Measurements from ENCODE around the gene SLC19A1. TPM values are rescaled to one million over a fixed set of nuclear protein-coding genes. Genes with fewer than 3 reads are reported as not detected.

Gene SLC19A1
- polyA plus RNA-seq, 3 donors, result 25.0 to 53.0 (median 39.9) TPM

DNA sequence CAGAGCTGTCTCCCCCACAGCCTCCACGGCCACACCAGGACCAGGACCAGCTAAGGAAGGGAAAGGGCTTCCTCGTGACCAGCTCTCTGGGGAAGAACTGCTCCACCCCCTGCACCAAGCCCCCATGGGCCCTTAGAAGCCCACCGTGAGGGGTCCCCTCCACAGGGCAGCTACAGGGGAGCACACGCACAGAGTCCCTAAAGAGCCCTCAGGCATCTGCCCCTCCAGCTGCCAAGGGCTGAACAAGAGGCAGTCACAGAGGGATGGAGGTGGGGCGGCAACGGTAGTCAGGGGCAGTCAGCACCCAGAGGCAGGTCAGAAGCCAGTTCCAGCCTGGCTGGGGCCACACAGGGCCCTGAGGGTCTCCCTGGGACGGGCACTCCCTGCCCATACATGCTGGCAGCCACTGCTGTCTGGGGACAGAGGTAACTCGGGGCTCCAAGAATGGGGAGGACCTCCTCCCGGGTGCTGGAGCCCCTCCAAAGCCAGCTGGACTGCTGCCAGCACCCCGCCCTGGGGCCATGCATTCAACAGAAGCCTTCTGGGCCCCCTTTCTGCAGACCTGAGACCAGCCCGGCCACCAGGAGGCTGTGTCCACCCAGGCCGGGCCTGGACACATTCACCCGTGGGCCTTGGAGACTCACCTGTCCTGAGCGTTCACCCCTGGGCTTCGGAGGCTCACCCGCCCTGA, 18.7 kb downstream of the SLC19A1 start:
- peaks cover 67 to 80% of the 10 kb centered on the region in 2 donors for H3K36me3 Mint-ChIP-seq

DNA sequence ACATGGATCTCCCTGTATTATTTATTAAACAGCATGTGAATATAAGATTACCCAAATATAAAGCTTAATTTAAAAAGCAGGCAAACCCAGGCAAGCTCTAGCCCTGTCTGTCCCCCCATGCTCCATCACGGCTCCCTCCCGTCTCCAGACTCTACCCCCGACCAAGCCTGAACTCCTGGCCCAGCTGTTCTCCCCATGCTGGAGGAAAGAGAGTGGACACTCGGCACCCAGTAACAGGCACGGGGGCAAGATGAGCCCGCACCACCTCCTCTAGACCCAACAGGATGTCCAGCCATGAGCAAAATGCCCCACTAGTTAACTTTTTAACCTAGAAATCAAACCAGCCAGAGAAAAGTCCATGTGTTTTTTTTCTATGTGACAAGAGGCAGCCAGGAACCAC, 19.3 kb downstream of the SLC19A1 start:
- no peak overlapping the region for H3K4me3 Mint-ChIP-seq
- Histone ChIP-seq H3K4me3 (replicated peaks in 1 of 3; ENCODE audit: low read depth in 2 of 3, low read length in 3 of 3) (no peak overlapping the region), H3K36me3 (replicated peaks in 1 of 2; ENCODE audit: control insufficient read depth in 1 of 2, insufficient read depth in 2 of 2, low read length in 2 of 2) (peaks cover 62 to 83% of the 10 kb centered on the region in 2 donors), H3K9me3 (replicated peaks in 1 of 2; ENCODE audit: control insufficient read depth in 1 of 2, insufficient read depth in 1 of 2, low read length in 2 of 2) (peaks cover 7 to 16% of the 10 kb centered on the region in 2 donors), H3K79me2 (ENCODE audit: insufficient read depth, low read length) (peaks cover 18% of the 10 kb centered on the region), H3K27ac (ENCODE audit: low read depth in 1 of 2, low read length in 2 of 2) (no peak overlapping the region), H2AFZ (ENCODE audit: insufficient read depth, low read depth, low read length, poor library complexity, severe bottlenecking) (no peak overlapping the region), H4K20me1 (ENCODE audit: insufficient read depth, low read length) (no peaks in the 10 kb centered on the region), H3K27me3 (ENCODE audit: control insufficient read depth in 2 of 2, insufficient read depth in 2 of 2, low read length in 2 of 2) (no peaks in the 10 kb centered on the region), H3K4me2 (replicated peaks; ENCODE audit: extremely low read depth, low read length, poor library complexity, severe bottlenecking) (no peak overlapping the region), H3K4me1 (ENCODE audit: control insufficient read depth in 1 of 2, insufficient read depth in 2 of 2, low read length in 2 of 2) (peaks cover 9 to 19% of the 10 kb centered on the region in 2 donors), H3K9ac (ENCODE audit: insufficient read depth, low read length, poor library complexity, severe bottlenecking) (no peak overlapping the region)
- 100% methylated on average over 5 of the region's 6 CpGs for WGBS (ENCODE audit: insufficient coverage)
- intact Hi-C loops (cut with micrococcal nuclease), result no loop called here
- H3K4me1 Mint-ChIP-seq, result peaks cover 11% of the 10 kb centered on the region
- H3K27me3 Mint-ChIP-seq (ENCODE audit: low read depth in 3 of 3), result no peaks in the 10 kb centered on the region
- H3K9me3 Mint-ChIP-seq, result peaks cover 23 to 48% (median 29%) of the 10 kb centered on the region in 7 donors
- DNase-seq, result no peak
- peaks cover 63 to 81% of the 10 kb centered on the region in 2 donors for H3K36me3 Mint-ChIP-seq
- TF ChIP-seq, protein P1, sequence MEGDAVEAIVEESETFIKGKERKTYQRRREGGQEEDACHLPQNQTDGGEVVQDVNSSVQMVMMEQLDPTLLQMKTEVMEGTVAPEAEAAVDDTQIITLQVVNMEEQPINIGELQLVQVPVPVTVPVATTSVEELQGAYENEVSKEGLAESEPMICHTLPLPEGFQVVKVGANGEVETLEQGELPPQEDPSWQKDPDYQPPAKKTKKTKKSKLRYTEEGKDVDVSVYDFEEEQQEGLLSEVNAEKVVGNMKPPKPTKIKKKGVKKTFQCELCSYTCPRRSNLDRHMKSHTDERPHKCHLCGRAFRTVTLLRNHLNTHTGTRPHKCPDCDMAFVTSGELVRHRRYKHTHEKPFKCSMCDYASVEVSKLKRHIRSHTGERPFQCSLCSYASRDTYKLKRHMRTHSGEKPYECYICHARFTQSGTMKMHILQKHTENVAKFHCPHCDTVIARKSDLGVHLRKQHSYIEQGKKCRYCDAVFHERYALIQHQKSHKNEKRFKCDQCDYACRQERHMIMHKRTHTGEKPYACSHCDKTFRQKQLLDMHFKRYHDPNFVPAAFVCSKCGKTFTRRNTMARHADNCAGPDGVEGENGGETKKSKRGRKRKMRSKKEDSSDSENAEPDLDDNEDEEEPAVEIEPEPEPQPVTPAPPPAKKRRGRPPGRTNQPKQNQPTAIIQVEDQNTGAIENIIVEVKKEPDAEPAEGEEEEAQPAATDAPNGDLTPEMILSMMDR (IDR thresholded peaks at IDR 0.05), result no peak
- H3K27ac Mint-ChIP-seq, result no peak overlapping the region

More for the DNA sequence above, 18.7 kb downstream of the SLC19A1 start:
- Histone ChIP-seq H4K20me1 (ENCODE audit: insufficient read depth, low read length) (no peaks in the 10 kb centered on the region), H3K4me1 (ENCODE audit: control insufficient read depth in 1 of 2, insufficient read depth in 2 of 2, low read length in 2 of 2) (peaks cover 5 to 13% of the 10 kb centered on the region in 2 donors), H3K9ac (ENCODE audit: insufficient read depth, low read length, poor library complexity, severe bottlenecking) (no peak overlapping the region), H3K79me2 (ENCODE audit: insufficient read depth, low read length) (peaks cover 18% of the 10 kb centered on the region), H2AFZ (ENCODE audit: insufficient read depth, low read depth, low read length, poor library complexity, severe bottlenecking) (no peak overlapping the region), H3K27me3 (ENCODE audit: control insufficient read depth in 2 of 2, insufficient read depth in 2 of 2, low read length in 2 of 2) (no peaks in the 10 kb centered on the region), H3K36me3 (replicated peaks in 1 of 2; ENCODE audit: control insufficient read depth in 1 of 2, insufficient read depth in 2 of 2, low read length in 2 of 2) (peaks cover 68 to 88% of the 10 kb centered on the region in 2 donors), H3K27ac (ENCODE audit: low read depth in 1 of 2, low read length in 2 of 2) (no peak overlapping the region), H3K9me3 (replicated peaks in 1 of 2; ENCODE audit: control insufficient read depth in 1 of 2, insufficient read depth in 1 of 2, low read length in 2 of 2) (peaks cover 7 to 16% of the 10 kb centered on the region in 2 donors), H3K4me3 (replicated peaks in 1 of 3; ENCODE audit: low read depth in 2 of 3, low read length in 3 of 3) (no peak overlapping the region), H3K4me2 (replicated peaks; ENCODE audit: extremely low read depth, low read length, poor library complexity, severe bottlenecking) (no peak overlapping the region)
- Mint-ChIP-seq H3K27ac (peak overlapping the region in 1 of 7 donors; percentile 13), H3K27me3 (ENCODE audit: low read depth in 3 of 3) (no peaks in the 10 kb centered on the region), H3K9me3 (peaks cover 21 to 42% (median 27%) of the 10 kb centered on the region in 7 donors), H3K4me1 (peaks cover 5% of the 10 kb centered on the region), H3K4me3 (no peak overlapping the region)
- intact Hi-C loops (cut with micrococcal nuclease), result no loop called here
- TF ChIP-seq, protein P1 (IDR thresholded peaks at IDR 0.05), result no peak
- no peak for DNase-seq
- WGBS (ENCODE audit: insufficient coverage), result 96% methylated on average over 12 of the region's 16 CpGs
